Gastrocnemius medialis (tissue), 4 donors: ENCODE data around the gene SLC17A7.

Experiments
- POLR2A ChIP-seq, 2 donors: fragments of 450-650 bp; IDR thresholded peaks; one replicate each; pipeline ENCODE4 v1.6.1; 2017; ENCODE audit warnings: antibody characterized with exemption in 2 of 2, mild to moderate bottlenecking in 2 of 2, moderate library complexity in 2 of 2
- TF ChIP-seq, protein P1 (sequence below), 5 experiments: fragments of 450-650 bp in 3 of 5; fragments of 200-600 bp in 2 of 5; sonication (generic) in 2 of 5; IDR thresholded peaks in 4 of 5; conservative IDR thresholded peaks in 1 of 5; 1 replicate in 4 of 5; 2 replicates in 1 of 5; pipeline ENCODE4 v1.5.1; 2016 to 2019; ENCODE audit warnings: antibody characterized with exemption in 5 of 5, mild to moderate bottlenecking in 3 of 5, moderate library complexity in 3 of 5

DNA sequence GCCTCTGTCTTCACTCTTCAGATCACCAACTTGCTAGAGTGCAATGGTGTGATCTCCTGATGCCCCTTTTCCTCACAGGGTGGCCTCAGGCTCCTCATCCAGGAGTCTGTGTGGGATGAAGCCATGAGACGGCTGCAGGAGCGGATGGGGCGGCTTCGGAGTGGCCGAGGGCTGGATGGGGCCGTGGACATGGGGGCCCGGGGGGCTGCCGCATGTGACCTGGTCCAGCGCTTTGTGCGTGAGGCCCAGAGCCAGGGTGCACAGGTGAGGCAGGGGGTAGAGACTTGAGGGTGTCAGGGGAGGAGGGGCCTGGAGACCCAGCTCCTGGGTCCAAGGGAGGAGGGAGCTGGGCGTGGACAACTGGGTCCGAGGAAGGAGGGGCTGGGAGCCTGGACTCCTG, 21.2 kb upstream of the SLC17A7 start:
- no peak for TF ChIP-seq POLR2A (IDR thresholded peaks at IDR 0.05)
- TF ChIP-seq, protein P1, sequence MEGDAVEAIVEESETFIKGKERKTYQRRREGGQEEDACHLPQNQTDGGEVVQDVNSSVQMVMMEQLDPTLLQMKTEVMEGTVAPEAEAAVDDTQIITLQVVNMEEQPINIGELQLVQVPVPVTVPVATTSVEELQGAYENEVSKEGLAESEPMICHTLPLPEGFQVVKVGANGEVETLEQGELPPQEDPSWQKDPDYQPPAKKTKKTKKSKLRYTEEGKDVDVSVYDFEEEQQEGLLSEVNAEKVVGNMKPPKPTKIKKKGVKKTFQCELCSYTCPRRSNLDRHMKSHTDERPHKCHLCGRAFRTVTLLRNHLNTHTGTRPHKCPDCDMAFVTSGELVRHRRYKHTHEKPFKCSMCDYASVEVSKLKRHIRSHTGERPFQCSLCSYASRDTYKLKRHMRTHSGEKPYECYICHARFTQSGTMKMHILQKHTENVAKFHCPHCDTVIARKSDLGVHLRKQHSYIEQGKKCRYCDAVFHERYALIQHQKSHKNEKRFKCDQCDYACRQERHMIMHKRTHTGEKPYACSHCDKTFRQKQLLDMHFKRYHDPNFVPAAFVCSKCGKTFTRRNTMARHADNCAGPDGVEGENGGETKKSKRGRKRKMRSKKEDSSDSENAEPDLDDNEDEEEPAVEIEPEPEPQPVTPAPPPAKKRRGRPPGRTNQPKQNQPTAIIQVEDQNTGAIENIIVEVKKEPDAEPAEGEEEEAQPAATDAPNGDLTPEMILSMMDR (IDR thresholded peaks at IDR 0.05 in 4 of 5, conservative IDR thresholded peaks at IDR 0.05 in 1 of 5): no peak
